NCI-H82 treated with DMSO at 0.1 percent for 48 hours (cell line): ENCODE results near the gene TEX2.

Experiments
- DNase-seq: peaks from one replicate; lab custom pipeline; 2025; ENCODE audit not compliant: unreplicated experiment; lab: John Stamatoyannopoulos, UW

TEX2 gene

GRCh38 chr17:64164596-64165285 lies 98.3 kb downstream of the TEX2 start:
- DNase-seq: no peak

GRCh38 chr17:64163468-64163867 lies 99.6 kb downstream of the TEX2 start:
- DNase-seq: no peak

GRCh38 chr17:64162554-64162953 lies 100.5 kb downstream of the TEX2 start:
- DNase-seq: no peak

GRCh38 chr17:64161380-64162176 lies 101.5 kb downstream of the TEX2 start:
- no peak for DNase-seq

DNA sequence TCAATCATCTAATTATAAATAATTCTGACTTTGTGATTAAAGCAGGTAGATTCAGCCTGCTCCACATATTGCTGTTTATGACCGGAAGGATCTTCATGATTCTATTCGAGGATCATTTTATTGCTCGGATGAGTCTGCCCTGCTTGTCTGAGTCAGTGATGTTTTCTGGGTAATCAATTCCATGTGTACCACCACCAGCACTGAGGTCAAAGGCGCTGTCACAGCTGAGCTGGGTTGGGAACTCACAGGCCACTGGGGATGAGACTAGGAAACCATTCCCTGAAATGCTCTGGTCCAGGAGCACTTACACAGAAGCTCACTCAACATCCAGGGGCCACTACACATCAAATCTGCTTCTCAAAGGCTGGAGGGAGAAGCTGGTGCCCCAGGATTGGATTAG lies 102.7 kb downstream of the TEX2 start:
- DNase-seq: no peak

DNA sequence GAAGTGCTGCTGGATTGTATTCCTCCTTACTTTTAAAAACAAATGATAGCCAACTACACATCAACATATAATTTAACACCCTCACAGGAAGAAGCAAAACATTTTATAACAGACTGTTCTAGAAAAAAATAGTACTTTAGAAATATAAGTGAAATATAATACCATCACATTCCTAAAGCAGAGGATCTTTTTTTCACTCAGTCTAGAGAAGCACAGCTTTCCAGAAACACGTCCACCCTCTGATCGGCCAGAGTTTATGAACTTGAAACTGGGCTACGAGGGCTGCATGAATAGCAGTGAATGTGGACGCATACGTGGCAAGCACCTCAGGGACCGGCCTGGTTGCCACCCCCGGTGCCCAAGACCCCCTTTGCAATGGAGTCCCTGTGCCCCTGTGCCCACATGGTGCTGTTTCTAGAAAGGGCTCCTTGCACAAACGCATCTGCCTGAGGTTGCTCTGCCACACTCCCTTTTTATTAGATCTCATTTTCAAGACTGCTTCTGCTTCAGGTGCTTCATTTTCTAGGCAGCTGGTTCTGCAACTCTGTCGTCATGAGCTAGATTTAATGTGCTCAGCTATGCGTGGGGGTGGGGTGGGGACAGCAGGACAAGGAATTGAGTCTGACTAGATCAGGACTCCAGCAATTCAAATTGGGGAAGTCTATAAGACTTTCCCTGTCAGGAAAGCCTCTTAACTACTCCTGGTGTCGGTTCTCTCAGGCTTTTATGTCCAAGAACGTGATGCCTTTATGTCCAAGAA lies 104.0 kb downstream of the TEX2 start:
- peak; percentile 53 for DNase-seq

DNA sequence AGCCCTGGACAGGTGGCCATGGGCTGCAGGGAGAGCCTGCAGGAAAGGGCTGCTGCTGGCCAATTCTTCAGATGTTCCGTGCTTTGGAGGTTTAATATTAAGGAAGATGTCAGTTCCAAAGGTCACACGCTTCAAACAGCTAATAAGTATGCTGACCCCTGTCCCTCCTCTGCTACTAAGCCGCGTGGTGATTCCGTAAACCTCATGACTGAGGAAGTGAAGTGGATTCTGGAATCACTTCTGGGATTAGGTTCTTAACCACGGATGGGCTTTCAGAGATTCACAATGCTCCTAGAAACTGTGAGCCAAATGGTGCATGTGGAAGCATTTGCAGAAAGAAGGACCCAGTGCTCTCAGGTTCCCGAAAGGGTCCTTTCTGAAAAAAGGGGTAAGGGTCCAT lies 104.7 kb downstream of the TEX2 start:
- no peak for DNase-seq

GRCh38 chr17:64157669-64158180 lies 105.3 kb downstream of the TEX2 start:
- DNase-seq: no peak

- no peak for DNase-seq
These were observed 106.4 kb downstream of the TEX2 start for GRCh38 chr17:64156670-64157069.

DNA sequence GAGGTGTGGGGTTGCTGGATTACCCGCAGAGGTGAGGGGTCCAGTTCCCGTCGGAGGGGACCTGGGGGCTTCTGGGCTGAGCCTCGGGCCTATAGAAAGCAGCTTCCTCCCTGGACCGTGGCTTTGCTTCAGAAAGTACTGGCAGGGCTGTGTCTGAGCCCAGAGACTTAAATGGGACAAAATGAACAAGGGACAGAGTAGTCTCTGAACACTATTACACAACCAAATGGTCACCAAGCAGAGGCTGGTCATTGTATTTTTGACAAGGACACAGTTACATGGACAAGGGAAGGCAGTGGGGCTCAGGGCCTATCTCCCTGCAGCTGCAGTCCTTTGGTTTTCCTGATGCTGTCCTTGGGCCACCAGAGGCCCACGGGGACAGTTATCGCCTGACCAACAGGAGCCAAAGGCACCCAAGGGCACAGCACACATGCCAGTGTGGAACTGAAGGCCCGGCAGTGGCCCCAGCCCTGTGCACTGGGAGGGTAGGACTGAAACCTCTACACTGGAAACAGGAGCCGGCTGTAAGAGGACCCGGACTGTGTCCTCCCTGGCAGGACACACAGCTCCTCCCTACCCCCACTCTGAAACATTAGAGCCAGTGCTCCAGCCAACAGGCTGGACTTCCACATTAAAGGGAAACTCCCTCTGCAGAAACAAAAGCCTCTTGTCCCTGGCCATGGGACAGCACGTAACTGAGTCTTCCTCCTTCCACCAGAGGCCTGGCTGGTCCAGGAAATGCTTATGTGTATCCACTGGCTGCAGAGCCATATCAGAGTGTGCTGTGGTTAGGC lies 107.1 kb downstream of the TEX2 start:
- DNase-seq: no peak

DNA sequence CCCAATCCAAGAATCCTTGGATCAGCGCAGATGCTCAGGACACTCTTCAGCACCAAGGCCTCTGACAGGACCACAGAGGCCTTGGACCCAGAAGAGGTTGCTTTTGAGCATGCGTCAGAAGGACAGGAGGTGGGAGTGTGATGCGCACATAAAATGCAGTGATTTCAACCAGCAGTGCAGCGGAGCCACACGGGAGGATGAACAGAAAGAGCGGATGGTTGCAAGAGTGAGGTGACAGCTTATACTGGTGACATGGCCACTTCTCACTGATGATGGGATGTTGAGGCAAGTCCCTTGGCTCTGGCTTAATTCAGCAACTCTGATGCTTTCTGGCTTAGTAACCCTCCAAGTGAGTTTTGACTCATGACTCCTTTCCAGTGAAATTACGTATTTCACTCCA lies 107.9 kb downstream of the TEX2 start:
- no peak for DNase-seq

- no peak for DNase-seq
These were observed 108.3 kb downstream of the TEX2 start for GRCh38 chr17:64154717-64155116.

DNA sequence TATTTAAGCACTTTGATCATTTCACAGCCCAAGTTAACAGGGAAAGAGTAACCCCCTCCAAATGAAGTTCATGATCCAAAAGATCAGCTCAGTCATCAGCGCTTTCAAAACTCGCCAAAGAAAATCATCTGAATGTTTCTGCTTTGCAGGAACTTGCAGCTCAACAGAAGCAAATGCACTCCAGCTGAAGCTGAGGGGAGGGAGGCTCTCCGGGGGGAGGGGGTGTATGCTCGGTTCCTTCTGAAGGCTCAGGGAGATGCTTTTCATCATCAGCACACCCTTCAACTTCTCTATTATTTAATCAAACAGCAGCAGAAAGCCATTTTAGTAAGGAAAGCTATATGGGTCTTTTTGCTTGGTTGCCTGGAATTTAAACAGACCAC lies 108.8 kb downstream of the TEX2 start:
- no peak for DNase-seq

DNA sequence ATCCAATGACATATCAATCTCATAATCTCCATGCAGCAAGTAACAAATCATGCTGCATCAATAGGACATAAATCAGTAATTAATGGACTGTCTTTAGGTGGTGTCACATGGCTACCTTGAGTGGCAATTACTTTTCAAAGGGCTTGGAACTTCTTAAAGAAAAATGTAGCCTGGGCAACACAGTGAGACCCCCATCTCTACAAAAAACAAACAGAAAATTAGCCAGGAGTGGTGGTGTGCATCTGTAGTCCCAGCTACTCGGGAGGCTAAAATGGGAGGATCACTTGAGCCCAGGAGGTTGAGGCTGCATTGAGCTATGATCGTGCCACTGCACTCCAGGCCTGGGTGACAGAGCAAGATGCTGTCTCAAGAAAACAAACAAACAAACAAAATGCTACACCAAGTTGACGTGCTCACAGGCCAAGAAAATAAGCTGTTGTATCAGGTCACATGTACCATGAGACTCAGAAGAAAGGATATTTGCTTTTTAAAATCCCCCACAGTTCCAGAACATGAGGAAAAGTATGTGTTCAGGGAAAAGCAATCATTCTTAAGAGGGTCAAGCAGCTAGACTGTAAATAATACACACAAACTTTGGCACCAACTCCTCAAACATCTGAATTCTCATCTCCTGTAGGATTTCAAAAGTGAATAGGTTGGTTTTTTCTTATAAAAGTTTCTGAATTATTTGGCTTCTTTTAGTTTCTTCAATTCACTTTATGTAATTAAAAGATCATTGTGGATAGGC lies 109.3 kb downstream of the TEX2 start:
- DNase-seq: no peak

DNA sequence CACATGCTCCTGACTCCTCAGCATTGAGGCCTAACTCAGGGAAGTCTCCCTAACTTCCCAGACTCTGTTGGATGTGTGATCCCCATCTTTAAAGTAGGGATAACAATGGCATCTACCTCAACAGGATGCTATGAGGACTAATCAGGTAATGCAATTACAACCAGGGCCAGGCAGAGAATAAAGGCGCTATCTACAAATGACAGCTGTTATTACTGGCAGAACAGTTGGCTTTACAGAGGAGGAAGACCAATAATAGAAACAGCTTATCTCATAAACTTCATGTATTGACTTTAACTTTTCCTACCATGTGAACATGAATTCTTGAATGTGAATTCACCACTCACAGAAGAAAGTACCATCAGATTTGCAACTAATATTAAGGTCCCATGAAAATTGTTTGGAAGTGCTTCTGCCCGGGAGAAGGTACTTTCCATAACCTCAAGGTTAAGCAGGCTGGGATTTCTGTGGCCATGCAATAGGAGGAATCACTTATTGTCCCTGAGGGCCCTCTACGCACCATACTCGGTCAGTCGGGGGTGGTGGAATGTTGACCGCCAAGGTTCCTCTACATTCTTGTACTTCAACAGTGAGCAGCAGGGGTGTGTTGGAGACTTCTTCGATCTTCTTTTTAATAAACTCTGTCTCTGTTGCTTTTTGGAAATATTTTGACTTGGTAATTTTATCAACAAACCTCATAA lies 110.5 kb downstream of the TEX2 start:
- peak; percentile 75 for DNase-seq

DNA sequence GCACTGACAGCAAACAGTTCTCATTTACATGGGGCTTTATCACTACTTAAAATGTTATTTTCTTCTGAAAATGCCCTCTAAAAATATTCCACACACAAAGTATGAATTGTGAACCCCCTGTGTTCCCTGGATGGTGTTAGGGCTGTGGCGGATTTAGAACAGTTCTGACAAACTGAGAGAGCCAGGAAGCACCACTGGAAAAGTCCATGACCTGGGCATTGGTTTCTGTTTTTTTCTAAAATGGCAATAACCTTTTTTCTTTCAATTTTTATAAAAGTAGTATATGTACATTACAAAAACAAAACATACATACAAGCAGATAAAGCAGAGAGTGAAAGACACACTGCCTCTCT lies 112.1 kb downstream of the TEX2 start:
- DNase-seq: no peak

DNA sequence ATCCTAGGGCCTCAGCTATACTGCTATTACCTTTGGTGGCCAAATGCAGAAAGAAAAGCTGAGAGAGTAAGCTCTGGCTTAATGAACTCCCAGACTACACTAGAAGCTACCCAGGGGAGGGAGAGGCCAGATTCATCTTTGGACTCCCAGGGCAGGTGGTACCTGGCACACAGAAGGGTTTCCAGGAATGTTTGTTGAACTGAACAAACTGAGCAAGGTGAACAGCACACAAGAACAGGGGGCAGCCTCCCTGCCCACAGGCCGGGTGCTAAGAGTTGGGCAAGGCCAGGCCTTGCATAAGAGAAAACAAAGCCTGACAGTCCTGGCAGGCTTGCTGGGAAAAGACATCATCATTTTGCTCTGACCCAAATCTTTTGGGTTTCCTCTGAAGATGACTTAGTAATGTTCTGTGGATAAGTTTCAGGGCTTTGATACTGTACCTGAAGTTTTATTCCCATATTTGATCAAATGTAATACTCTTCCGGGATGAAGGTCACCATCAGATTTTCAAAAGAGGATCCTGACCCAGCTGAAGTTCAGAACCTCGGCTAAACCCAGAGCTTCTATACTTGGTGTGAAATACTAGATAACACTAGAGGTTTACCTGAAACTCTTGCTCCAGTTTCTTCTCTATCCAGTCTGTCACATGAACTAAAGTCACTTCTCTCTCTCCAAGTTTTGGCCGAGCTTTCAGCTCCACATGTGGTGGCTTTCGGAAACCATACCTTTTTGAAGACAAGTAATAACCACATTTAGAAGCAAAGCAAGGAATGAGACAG lies 112.6 kb downstream of the TEX2 start:
- DNase-seq: no peak

DNA sequence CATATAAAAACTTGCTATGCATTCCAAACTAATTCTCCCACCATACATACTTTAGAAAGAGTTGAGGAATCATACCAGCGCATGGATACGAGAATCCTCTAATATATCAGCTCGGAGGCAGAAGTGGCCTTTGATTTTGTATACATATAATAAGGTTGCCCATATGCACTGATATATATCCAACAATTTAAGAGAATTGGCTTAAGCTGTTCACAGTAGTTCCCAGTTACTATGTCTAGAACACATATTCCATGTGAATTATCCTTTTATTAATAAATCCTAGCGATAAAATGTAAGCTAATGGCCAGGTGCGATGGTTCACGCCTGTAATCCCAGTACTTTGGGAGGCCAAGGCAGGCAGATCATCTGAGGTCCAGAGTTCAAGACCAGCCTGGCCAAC lies 113.9 kb downstream of the TEX2 start:
- no peak for DNase-seq

DNA sequence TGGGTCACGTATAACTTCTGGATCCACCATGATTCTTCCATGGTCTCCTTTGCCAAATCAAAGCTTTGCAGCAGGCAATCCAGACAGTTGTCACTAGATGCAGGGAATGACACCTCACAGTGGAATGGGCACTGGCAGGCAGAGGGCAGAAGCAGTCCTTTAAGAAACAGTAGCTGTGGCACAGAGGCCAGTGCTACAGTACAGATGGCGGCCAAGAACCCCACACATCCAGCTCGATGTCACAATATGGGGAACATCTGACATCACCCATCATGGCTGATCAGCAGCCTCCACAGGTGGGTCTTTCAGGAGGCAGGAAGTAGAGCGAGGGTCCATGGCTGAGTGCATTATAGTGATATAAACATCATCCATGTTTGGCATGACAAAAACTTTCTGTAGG lies 114.4 kb downstream of the TEX2 start:
- no peak for DNase-seq
